Adipose tissue (tissue), 3 donors: ENCODE measurements around the gene KLF17. TPM values are rescaled to one million over a fixed set of nuclear protein-coding genes. Genes with fewer than 3 reads are reported as not detected.

Experiments
- H3K27ac ChIP-seq: one replicate; pipeline ENCODE4 v1.5.1; 2013; ENCODE audit warnings: low read depth, low read length
- WGBS, 3 donors: extraction: QIAGEN DNeasy Blood & Tissue Kit; methylation state at CpG; one replicate each; pipeline ENCODE4 v1.1.7; 2013; 5-methylcytosine and 5-hydroxymethylcytosine counted together
- polyA plus RNA-seq, 3 donors: library from polyadenylated mRNA; stranded (reverse); fragments of 200-250 nt; gene quantifications; one replicate each; pipeline ENCODE4 v1.2.3, GENCODE V29; 2013
- donor health status: healthy with polysubstance abuse.
- donor health status: Bipolar disorder and iron deficiency.
- donor health status: healthy.

KLF17 gene
- under 1 TPM in 1 of 3 donors, not detected in 2; 0.01 TPM for polyA plus RNA-seq

GRCh38 chr1:44118682-44119081 lies at the start of gene KLF17:
Gene KLF17, plus strand, starts transcription at chr1:44118821. Its CDS starts 87 bp downstream, at chr1:44118908.
- no peak within 1 kb of the TSS for H3K27ac ChIP-seq
- WGBS, 3 donors, result 96 to 97% (median 96%) methylated on average over 25 of the region's 25 CpGs

- WGBS, 3 donors, result 56 to 76% (median 74%) methylated on average over 3 of the region's 3 CpGs
- H3K27ac ChIP-seq, result no peak overlapping the region
Observed at GRCh38 chr1:44071461-44071860, 47.2 kb upstream of the KLF17 start.

- H3K27ac ChIP-seq, result no peak overlapping the region
Observed at GRCh38 chr1:44072204-44072603, 46.4 kb upstream of the KLF17 start.

GRCh38 chr1:44072821-44073220 lies 45.8 kb upstream of the KLF17 start:
- no peak overlapping the region for H3K27ac ChIP-seq
- 74 to 81% (median 79%) methylated on average over 2 of the region's 2 CpGs for WGBS, 3 donors

GRCh38 chr1:44073528-44073927 lies 45.1 kb upstream of the KLF17 start:
- WGBS, 3 donors, result 41 to 61% (median 59%) methylated on average over 2 of the region's 2 CpGs
- H3K27ac ChIP-seq, result no peak overlapping the region

GRCh38 chr1:44074415-44074814 lies 44.2 kb upstream of the KLF17 start:
- no peak overlapping the region for H3K27ac ChIP-seq
- WGBS, 3 donors, result 22 to 42% (median 40%) methylated on average over 3 of the region's 3 CpGs

GRCh38 chr1:44076066-44076465 lies 42.6 kb upstream of the KLF17 start:
- 53 to 75% (median 53%) methylated on average over 1 of the region's 1 CpG for WGBS, 3 donors
- no peak overlapping the region for H3K27ac ChIP-seq

- no peak overlapping the region for H3K27ac ChIP-seq
- 81 to 94% (median 85%) methylated on average over 5 of the region's 5 CpGs for WGBS, 3 donors
Observed at GRCh38 chr1:44077421-44077820, 41.2 kb upstream of the KLF17 start.

- H3K27ac ChIP-seq, result no peak overlapping the region
- WGBS, 3 donors, result 42 to 52% (median 43%) methylated on average over 2 of the region's 2 CpGs
Observed at GRCh38 chr1:44078104-44078503, 40.5 kb upstream of the KLF17 start.

GRCh38 chr1:44079566-44079965 lies 39.1 kb upstream of the KLF17 start:
- no peak overlapping the region for H3K27ac ChIP-seq
- WGBS, 3 donors, result 84 to 94% (median 87%) methylated on average over 4 of the region's 4 CpGs

- no peak overlapping the region for H3K27ac ChIP-seq
- 68 to 79% (median 74%) methylated on average over 3 of the region's 3 CpGs for WGBS, 3 donors
Observed at GRCh38 chr1:44084998-44085675, 33.5 kb upstream of the KLF17 start.

- no peak overlapping the region for H3K27ac ChIP-seq
- WGBS, 3 donors, result 89 to 92% (median 90%) methylated on average over 4 of the region's 4 CpGs
Observed at GRCh38 chr1:44086692-44087474, 31.7 kb upstream of the KLF17 start.

GRCh38 chr1:44089371-44090048 lies 29.1 kb upstream of the KLF17 start:
- WGBS, 3 donors, result 74 to 82% (median 76%) methylated on average over 13 of the region's 13 CpGs
- H3K27ac ChIP-seq, result no peak overlapping the region

- WGBS, 3 donors, result 62 to 75% (median 74%) methylated on average over 10 of the region's 10 CpGs
- no peak overlapping the region for H3K27ac ChIP-seq
Observed at GRCh38 chr1:44090429-44091252, 28.0 kb upstream of the KLF17 start.

GRCh38 chr1:44094047-44094446 lies 24.6 kb upstream of the KLF17 start:
- 78 to 89% (median 79%) methylated on average over 2 of the region's 2 CpGs for WGBS, 3 donors
- H3K27ac ChIP-seq, result no peak overlapping the region

GRCh38 chr1:44100183-44100868 lies 18.3 kb upstream of the KLF17 start:
- no peak overlapping the region for H3K27ac ChIP-seq
- 82 to 91% (median 89%) methylated on average over 9 of the region's 9 CpGs for WGBS, 3 donors

GRCh38 chr1:44101328-44101727 lies 17.3 kb upstream of the KLF17 start:
- no peak overlapping the region for H3K27ac ChIP-seq
- WGBS, 3 donors, result 61 to 79% (median 79%) methylated on average over 7 of the region's 7 CpGs
